Measurements from ENCODE around the gene NMT1. TPM values are rescaled to one million over a fixed set of nuclear protein-coding genes. Genes with fewer than 3 reads are reported as not detected.

The NMT1 gene
- total RNA-seq, 1 experiment from 2014 or later = 152 TPM

GRCh38 chr17:45123076-45123770 lies 62.1 kb downstream of the NMT1 start:
- Mint-ChIP-seq H3K9me3 (no peaks in the 10 kb centered on the region), H3K36me3 (no peaks in the 10 kb centered on the region), H3K27ac (0 out of 2 replicates have a peak overlapping the region, but pooled peaks have one; percentile 18), H3K4me1 (peaks cover 11% of the 10 kb centered on the region), H3K27me3 (ENCODE audit: low read depth) (no peaks in the 10 kb centered on the region), H3K4me3 (no peak overlapping the region)
- DNase-seq (ENCODE audit: low spot score) (no peak), ATAC-seq (no peak)
- TF ChIP-seq ZMAT4 (CRISPR knock-in tag; IDR thresholded peaks at IDR 0.05) (no peak), NR2C2 (CRISPR knock-in tag; IDR thresholded peaks at IDR 0.05) (no peak), TEAD4 (CRISPR knock-in tag; IDR thresholded peaks at IDR 0.05) (no peak), AR (CRISPR knock-in tag; IDR thresholded peaks at IDR 0.05) (no peak), IRF2 (CRISPR knock-in tag; IDR thresholded peaks at IDR 0.05; ENCODE audit: borderline replicate concordance, low read depth) (no peak), ARID4B (CRISPR knock-in tag; IDR thresholded peaks at IDR 0.05; ENCODE audit: borderline replicate concordance) (no peak), ATF2 (CRISPR knock-in tag; IDR thresholded peaks at IDR 0.05; ENCODE audit: borderline replicate concordance, low read depth) (no peak), PREB (CRISPR knock-in tag; IDR thresholded peaks at IDR 0.05; ENCODE audit: borderline replicate concordance) (no peak), ZBTB43 (CRISPR knock-in tag; IDR thresholded peaks at IDR 0.05) (no peak), TP53 (CRISPR knock-in tag; IDR thresholded peaks at IDR 0.05) (no peak), ETV6 (CRISPR knock-in tag; IDR thresholded peaks at IDR 0.05) (no peak), GABPB1 (CRISPR knock-in tag; IDR thresholded peaks at IDR 0.05) (no peak), JUN (CRISPR knock-in tag; IDR thresholded peaks at IDR 0.05) (no peak), ERG (CRISPR knock-in tag; IDR thresholded peaks at IDR 0.05) (no peak)
- ChIA-PET POLR2A (no interaction called here), CTCF (interaction anchor here (0.5 to 2.4 kb wide), 3 partner anchors 10 to 412 kb away, joined by 3 to 17 read pairs (median 3); partner anchors contain the start of gene ACBD4)
